Gastrocnemius medialis (tissue), 4 donors: ENCODE data around the gene FOXP2.

ENCODE experiments used
- CTCF ChIP-seq, 5 experiments: fragments of 450-650 bp in 3 of 5; fragments of 200-600 bp in 2 of 5; sonication (generic) in 2 of 5; IDR thresholded peaks in 4 of 5; conservative IDR thresholded peaks in 1 of 5; 1 replicate in 4 of 5; 2 replicates in 1 of 5; pipeline ENCODE4 v1.5.1; 2016 to 2019; ENCODE audit warnings: antibody characterized with exemption in 5 of 5, mild to moderate bottlenecking in 3 of 5, moderate library complexity in 3 of 5
- POLR2A ChIP-seq, 2 donors: fragments of 450-650 bp; IDR thresholded peaks; one replicate each; pipeline ENCODE4 v1.6.1; 2017; ENCODE audit warnings: antibody characterized with exemption in 2 of 2, mild to moderate bottlenecking in 2 of 2, moderate library complexity in 2 of 2

- TF ChIP-seq CTCF (IDR thresholded peaks at IDR 0.05 in 4 of 5, conservative IDR thresholded peaks at IDR 0.05 in 1 of 5) (no peak), POLR2A (IDR thresholded peaks at IDR 0.05) (no peak)
These were observed 133.7 kb downstream of the FOXP2 start for GRCh38 chr7:114548081-114548980.
